GM21528 (cell line): ENCODE measurements around the gene RCAN1.
A peak's percentile ranks its signal among the peaks of the same experiment; 100 is the strongest.

ENCODE experiments used
- ATAC-seq: cut with Tn5 transposase; IDR thresholded peaks from one replicate; pipeline ENCODE4 v1.9.1; 2021; ENCODE audit warnings: mild to moderate bottlenecking, moderate library complexity; ENCODE audit not compliant: unreplicated experiment, low FRiP score

The RCAN1 gene

DNA sequence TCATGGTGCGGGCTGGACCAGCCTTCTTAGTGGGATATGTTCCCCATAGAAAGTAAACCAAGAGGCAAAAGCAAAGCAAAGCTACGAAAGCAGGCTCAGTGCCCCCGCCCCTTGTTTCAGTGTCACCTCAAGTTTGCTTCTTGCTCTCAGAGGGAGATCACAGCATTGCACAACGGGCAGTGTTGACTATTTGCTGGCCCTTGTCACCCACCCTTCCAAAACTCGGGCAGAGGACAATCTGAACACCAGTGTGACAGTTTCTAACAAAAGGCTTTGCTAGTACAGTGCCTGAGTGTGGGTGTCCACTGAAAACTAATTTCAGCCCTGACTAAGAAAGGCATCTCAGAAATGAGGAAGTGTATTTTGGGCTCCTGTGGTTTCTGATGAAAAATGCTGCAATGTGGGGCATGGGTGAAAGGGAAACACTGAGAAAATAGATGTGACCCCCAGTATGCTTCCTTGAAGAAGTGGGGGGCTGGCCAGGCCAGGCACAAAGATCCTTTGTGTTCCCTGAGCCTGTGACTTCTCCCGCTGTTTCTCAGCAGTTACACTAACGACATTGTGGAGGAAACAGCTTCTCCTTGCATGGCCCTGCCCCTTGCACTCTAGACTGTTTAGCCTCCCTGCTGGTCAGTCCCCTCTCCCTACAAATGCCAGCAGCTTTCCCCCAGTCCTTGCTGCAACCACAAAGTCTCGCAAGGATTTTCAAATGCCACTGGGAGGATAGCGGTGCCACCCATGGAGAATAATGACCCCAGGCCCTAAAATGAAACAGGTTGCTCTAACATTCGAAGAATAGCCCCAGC is 69.6 kb downstream of the RCAN1 start:
- peak; percentile 78 for ATAC-seq

GRCh38 chr21:34544032-34544496 is 70.8 kb downstream of the RCAN1 start:
- ATAC-seq = no peak

- ATAC-seq = no peak
Observed at GRCh38 chr21:34543017-34543416, 71.9 kb downstream of the RCAN1 start.

GRCh38 chr21:34540206-34540605 is 74.7 kb downstream of the RCAN1 start:
- no peak for ATAC-seq

DNA sequence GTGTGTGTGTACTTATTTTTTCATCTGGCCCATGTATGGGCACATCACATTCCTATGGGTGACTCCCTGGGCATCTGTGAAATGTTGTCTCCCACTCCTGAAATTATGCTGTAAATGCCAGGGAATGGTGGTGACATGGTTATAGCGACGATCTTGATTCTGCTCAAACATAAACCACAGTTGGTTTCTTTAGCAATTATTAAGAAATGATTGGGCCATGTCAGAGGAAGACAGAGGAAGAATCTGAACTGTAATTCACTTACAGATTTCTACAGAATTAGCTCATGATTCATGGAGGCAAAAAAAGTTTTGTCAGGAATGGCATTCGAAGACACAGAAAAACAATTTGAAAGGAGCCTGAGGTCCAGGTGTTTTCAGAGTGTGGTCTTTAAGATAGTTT is 77.1 kb downstream of the RCAN1 start:
- no peak for ATAC-seq

GRCh38 chr21:34536820-34537219 is 78.1 kb downstream of the RCAN1 start:
- no peak for ATAC-seq

DNA sequence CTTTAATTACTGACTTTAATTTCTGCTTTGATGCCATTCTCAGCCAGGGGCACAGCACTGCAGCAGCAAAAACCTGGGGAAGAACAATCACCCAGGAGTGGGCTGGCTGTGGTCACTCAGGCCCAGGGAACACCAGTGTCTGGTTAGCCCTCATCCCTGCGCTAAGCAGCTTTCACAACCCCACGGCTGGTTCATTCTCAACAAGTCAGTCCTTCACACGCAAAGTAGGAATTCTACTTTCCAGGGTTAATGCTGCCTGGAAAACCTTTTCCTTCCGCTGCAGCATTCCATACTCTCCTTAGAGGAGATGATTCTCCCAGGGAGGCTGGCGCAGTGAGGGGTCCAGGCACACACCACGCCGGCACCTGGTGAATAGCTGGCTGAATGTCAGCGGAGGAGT is 78.6 kb downstream of the RCAN1 start:
- no peak for ATAC-seq

GRCh38 chr21:34535886-34536285 is 79.0 kb downstream of the RCAN1 start:
- ATAC-seq = no peak

GRCh38 chr21:34534522-34534921 is 80.4 kb downstream of the RCAN1 start:
- ATAC-seq = no peak

DNA sequence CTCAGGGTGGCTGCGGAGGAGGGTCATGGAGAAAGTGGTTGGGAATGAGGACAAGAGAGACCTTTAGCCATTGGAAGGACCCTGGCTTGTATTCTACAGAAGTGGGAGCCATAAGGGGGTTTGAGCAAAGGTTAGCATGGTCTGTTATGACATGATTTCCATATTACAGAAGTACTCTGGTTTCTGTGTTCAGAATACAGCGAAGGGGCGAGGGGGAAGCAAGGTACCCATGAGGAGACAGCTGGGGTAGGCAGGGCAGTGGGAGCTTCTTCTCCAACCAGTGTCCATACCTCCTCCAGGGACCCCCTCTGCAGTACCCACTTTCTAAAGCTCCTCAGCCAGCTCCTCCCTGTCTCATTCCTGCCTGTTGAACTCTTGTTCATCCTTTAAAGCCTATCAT is 81.0 kb downstream of the RCAN1 start:
- ATAC-seq = no peak

DNA sequence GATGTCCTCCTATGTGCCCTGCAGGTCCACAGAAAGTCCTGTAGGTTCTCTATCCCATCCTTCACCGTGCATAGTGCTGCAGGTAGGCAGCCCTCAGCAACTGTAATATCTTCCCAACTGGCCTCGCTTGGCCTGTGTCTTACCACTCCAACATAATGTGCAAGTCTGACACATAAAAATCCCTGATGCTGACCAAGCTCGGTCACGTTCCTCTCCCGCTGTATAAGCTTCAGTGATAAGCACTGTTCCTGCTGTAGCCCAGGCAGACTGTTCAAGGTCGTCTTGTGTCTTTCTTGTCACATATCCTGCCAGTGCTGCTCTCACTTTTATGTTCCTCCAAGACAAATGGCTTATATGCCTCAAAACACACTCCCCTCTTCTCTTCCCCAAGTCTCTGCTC is 83.5 kb downstream of the RCAN1 start:
- ATAC-seq = no peak

DNA sequence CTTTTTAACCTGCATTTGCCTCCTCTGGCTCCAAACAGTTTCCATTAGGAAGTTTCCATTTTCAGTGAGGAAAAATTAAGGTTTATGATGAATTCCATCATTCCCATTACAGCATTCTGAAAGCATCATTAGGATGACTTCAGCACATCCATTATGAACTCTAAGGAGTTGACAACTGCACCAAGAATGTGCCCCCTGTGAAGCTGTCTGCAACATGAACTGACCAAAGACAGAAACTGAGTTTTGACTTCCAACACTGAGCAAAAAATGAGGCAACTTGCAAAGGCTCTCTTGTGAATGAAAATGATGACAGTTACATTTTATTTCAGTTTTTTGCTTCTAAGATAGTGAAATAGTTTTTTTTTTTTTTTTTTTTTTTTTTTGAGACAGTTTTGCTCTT is 84.7 kb downstream of the RCAN1 start:
- ATAC-seq = no peak

GRCh38 chr21:34528131-34528561 is 86.8 kb downstream of the RCAN1 start:
- ATAC-seq = no peak

DNA sequence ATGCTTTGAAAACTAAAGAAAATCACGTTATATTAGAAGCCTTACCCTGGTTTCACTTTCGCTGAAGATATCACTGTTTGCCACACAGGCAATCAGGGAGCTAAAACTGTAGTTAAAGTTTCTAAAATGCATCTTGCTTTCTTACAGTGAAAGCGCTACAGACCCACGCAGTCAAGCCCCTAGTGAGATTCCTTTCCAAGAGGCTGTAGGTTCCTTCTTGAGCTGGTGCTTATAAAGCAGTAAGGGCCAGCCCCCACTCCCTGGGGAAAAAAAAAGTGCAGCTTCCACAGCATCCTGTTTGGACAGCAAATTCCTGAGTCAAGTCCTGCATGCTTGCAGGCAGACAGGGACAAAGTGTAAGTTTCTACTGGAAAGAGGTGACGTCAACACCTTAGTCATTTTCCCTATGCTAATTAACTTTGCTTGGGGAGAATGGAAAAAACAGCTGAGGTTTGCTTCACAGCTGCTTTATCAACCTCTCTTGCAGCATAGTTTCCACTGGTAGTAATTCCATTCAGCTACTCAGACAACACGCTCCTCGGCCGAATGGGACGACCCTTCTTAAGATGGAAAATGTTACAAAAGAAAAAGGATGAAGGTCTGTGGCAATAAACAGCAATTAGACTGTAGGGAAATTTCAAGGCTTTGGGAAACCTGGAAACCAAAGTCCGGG is 88.2 kb downstream of the RCAN1 start:
- ATAC-seq = no peak

DNA sequence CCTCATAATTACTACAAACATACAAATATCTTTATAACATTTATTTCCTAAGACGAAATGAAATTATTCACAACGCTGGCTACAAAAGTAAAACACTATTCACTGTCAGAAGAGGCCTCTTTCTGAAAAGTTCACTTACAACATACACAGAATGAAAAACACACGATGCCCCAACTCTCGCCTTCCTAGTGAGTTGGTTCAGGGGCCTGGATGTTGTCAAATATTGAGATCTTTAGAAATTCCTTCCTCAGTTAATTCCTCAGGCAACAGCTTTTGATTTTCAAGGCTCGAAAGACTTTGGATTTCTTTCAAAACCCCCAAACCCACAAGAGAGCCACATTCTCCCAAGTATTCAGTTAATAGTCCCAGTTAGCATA is 88.7 kb downstream of the RCAN1 start:
- no peak for ATAC-seq

- ATAC-seq = no peak
Observed at GRCh38 chr21:34524646-34525601, 90.0 kb downstream of the RCAN1 start.

- no peak for ATAC-seq
Observed at GRCh38 chr21:34523019-34523555, 91.8 kb downstream of the RCAN1 start.

- ATAC-seq = no peak
Observed at GRCh38 chr21:34522284-34522683, 92.6 kb downstream of the RCAN1 start.

GRCh38 chr21:34521561-34521960 is 93.4 kb downstream of the RCAN1 start:
- ATAC-seq = no peak

GRCh38 chr21:34520764-34521508 is 94.0 kb downstream of the RCAN1 start:
- no peak for ATAC-seq
